ENCODE data around the gene GUCY1A1.
"Not testable (repeated sequence)": the region's sequence is repeated elsewhere in the genome, so short reads cannot be mapped to it uniquely, and the experiment has no call there.

The GUCY1A1 gene, protein sequence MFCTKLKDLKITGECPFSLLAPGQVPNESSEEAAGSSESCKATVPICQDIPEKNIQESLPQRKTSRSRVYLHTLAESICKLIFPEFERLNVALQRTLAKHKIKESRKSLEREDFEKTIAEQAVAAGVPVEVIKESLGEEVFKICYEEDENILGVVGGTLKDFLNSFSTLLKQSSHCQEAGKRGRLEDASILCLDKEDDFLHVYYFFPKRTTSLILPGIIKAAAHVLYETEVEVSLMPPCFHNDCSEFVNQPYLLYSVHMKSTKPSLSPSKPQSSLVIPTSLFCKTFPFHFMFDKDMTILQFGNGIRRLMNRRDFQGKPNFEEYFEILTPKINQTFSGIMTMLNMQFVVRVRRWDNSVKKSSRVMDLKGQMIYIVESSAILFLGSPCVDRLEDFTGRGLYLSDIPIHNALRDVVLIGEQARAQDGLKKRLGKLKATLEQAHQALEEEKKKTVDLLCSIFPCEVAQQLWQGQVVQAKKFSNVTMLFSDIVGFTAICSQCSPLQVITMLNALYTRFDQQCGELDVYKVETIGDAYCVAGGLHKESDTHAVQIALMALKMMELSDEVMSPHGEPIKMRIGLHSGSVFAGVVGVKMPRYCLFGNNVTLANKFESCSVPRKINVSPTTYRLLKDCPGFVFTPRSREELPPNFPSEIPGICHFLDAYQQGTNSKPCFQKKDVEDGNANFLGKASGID

DNA sequence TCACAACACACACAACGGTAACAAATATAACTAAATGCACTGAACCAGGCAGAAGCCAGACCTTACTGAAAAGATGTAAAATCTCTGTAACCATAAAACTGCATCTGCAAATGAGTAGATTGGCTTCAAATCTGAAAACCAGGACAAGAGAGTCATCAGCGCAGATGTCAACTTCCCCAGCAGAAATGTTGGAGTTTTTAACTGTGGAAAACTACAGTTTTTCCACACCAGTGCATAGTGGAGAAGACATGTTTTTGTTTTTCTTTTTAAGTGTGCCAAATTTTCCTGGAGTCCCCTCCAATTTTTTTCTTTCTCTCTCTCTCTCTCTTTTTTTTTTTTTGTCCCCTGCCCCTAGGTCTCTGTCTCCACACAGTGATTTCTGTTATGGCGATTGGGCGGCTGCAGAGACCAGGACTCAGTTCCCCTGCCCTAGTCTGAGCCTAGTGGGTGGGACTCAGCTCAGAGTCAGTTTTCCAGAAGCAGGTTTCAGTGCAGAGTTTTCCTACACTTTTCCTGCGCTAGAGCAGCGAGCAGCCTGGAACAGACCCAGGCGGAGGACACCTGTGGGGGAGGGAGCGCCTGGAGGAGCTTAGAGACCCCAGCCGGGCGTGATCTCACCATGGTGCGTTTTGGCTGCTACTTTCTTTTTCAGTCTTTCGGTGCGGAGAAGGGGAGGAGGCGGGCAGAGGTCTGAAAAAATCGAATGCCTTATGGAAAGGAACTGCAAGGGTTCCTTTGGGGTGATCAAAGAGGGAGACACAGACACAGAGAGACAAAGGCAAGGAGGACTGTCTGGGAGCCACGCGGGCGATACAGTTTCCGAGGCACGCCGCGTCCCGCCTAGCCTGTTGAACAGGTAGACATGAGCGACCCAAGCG, at the start of gene GUCY1A1:
GUCY1A1 (plus strand) TSS at position 505 of the 878 bp plus-strand sequence. CDS start 30,020 bp downstream, outside the sequence.
- no peak for DNase-seq (ENCODE audit: low read depth)

DNA sequence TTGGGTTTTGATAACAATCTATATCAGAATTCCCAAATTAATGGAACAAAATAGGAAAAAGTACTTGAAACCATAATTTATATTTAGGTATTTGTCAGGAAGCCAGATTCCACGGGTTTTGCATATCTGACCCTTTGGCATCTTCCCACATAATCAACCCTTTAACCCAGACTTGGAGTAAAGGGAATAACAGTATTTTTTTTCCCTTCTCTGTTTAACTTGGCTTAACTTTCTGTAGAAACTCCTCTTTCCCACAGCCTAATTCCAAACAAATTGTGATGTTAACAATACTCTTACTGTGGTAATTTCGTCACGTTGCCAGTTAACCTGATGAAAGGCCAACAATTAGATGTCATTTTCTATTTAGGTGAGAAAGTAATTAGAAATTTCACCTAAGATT, 49.4 kb upstream of the GUCY1A1 start:
- DNase-seq (ENCODE audit: low read depth), result no peak

DNA sequence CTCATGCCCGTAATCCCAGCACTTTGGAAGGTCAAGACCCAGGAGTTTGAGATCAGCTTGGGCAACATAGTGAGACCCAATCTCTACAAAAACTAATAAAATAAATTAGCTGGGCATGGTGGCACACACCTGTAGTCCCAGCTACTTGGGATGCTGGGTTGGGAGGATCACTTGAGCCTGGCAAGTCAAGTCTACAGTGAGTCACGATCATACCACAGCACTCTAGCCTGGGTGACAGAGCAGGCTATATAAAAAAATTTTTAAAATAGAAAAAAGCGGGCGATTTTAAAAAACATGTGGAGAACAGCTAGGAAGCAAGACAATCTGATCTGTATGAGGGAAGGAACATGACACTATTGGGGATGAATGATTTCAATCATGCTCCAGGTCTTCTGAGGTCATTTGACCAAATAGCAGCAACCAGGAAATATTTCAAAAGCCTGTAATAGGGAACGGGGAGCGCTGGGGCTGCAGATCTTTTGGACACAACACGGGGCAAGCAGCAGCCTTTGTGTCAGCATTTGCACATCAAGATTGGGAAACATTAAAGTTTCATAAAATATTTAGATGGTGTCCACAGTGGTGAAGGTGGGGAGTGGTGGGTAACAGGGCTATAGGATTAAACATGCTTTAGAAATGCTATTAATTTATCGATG, 48.3 kb upstream of the GUCY1A1 start:
- no peak for DNase-seq (ENCODE audit: low read depth)

DNA sequence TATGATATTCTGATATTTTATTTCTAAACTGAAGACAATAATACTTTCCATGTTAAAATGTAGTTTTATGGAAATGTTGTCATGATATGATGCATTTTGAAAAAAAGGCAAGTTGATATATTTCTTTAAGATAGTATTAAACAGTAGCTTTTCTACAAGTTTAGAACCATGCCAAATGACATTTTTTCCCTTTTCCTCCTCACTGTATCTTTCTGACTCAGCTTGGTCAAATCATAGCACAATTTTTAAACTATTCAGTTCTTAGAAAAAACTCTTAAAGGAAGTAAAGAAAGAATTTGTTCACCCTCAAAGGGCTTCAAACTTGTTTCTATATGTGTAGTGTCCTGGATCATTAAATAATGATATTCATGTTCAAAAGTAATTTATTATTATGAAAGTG, 46.0 kb upstream of the GUCY1A1 start:
- no peak for DNase-seq (ENCODE audit: low read depth)

DNA sequence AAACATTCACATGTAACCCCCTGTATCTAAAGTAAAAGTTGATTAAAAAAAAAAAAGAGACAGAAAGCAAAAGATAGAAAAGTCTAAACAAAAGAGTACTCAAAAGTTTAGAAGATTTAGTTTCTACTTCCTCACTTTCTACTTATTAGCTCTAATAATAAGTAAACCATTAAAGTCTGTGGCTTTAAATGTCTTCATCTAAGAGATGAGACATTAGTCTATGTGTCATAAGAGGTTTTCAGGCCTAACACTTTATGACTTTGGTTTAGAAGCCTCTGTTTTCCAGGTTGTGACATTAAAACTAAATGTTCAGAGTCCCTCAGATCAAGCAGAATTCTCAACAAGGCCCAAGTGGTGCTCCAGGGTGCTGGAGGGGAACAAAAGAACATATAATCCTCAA, 42.2 kb upstream of the GUCY1A1 start:
- no peak for DNase-seq (ENCODE audit: low read depth)

GRCh38 chr4:155626561-155626960, 40.1 kb upstream of the GUCY1A1 start:
- no peak for DNase-seq (ENCODE audit: low read depth)

DNA sequence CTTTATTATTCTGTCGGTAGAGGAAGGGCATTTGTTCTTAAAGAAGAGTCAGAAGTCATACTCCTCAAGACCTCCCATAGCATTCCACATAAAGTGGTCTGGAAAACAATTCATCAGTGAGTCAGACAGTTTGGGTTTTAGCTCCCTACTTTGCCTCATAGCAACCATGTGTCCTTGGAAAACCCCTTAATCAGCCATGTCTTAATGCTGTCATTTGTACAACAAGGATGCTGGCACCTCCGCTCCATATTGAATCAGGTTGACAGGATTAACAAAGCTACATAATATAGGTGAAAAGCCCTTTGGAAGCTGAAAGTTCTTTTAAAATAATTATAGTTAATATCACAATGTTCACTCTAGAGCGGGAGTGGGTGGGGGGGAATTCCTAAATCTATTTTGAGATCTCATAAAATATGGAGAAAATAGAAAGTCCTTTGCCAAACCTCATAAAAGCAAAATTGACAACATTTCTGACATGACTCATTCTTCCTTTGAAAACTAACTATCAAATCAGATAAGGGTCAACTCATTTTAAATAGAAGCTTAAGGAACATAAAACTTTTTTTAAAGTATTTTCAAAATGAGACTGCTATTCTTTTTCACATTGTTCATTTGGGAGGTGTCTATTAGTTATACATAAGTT, 37.3 kb upstream of the GUCY1A1 start:
- no peak for DNase-seq (ENCODE audit: low read depth)

- no peak for DNase-seq (ENCODE audit: low read depth)
Measured at GRCh38 chr4:155629956-155630355, 36.7 kb upstream of the GUCY1A1 start.

DNA sequence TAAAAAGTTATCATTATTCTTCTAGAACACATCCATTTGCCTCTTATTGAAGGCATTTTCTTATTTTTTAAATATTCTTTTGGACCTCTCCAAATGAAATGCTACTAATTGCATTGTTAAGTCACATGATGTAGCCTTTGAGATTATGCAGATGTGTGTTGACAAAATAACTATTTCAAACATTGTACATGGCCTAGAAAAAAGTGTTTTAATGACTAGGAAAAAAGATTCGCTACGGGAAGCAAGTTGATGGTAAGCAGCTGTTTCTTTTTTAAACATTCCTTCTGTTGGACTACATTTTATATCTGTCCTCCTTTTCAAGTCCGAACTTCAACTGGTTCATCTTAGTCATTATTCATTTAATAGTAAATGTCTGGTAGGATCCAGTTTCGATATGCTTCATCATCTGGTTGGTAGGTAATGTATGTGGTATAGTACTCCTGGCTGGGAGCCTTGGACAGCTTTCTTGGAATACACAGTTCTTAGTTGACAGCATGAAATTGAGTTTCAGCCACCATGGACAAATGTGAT, 34.3 kb upstream of the GUCY1A1 start:
- no peak for DNase-seq (ENCODE audit: low read depth)

DNA sequence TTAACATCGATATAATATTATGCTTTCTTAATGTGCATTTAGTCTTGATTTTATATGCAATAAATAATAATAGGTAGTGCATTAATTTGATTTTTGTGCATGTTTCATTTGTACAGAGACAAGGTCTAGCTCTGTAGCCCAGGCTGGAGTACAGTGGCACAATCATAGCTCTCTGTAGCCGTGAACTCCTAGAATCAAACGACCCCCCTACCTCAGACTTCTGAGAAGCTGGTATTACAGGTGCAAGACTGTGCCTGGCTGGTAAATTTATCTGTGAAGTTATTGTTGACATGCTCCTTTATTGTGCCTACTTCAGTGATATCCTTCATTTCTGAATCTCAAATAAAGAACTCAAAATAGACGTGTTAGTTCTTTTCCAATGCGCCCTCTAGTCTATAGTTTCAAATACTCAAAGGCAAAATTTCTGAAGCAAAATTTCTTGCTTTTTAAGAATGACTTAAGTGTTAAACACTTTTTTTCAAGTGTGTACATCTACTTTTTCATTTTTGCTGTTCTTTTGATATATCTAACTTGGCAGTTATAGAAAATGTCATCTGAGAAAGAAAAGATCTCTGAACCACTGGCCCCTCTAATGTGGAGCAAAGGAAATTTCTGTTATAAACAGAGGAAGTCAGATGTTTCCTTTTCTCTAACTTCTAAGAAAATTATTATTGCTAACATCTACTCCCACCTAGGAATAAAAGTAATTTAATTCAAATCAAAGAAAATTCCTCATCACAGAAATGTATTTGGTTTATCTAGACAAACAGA, 28.3 kb upstream of the GUCY1A1 start:
- DNase-seq (ENCODE audit: low read depth), result no peak

DNA sequence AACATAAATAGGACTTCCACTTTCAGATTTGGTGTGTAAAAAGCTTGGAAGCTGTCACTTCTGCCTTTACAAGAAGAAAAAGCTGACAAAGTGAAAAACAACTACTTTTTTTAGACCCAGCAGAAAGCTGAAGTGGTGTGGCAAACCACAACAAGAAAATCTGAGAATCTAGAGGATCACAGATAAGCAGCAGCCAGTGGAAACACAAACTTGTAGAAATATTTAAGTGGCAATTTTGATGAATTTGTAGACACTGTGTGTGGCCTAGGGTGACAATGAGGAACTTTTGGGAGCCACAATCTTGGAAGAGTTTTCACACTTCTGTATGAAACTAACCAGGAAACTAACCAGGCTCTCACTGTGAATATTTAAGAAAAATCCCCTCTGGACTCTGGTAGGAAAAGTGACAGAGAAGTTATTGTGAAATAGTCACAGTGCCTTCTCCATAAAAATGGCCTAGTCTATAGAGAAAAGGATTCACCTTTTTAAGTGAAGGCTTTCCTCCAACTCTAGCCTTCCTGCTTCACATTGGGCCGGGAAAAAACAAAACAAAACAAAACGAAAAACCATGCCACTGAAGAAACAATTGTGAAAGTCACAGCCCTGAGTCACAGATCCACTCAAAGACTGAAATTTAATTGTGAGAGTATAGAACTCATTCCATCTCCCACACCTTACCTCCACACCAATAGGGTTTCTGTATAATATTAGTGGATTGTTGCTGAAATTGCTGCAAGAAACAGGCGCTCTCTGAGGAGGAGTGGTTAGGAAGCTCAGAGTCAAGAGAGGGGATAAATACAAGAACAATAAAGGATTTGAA, 26.7 kb upstream of the GUCY1A1 start:
- no peak for DNase-seq (ENCODE audit: low read depth)

DNA sequence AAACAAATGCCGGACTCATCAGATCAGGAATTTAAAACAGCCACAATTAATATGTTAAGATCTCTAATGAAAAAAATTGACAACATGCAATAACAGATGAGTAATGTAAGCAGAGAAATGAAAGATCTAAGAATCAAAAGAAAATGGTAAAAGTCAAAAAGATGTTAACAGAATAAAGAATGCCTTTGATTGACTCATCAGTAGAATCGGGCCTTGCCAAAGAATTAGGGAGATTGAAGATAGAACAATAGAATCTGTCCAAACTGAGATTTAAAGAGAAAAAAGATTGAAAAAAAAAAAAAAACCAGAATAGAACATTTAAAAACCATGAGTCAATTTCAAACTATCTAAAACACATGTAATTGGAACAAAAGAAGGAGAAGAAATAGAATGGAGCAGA, 25.9 kb upstream of the GUCY1A1 start:
- DNase-seq (ENCODE audit: low read depth), result no peak

DNA sequence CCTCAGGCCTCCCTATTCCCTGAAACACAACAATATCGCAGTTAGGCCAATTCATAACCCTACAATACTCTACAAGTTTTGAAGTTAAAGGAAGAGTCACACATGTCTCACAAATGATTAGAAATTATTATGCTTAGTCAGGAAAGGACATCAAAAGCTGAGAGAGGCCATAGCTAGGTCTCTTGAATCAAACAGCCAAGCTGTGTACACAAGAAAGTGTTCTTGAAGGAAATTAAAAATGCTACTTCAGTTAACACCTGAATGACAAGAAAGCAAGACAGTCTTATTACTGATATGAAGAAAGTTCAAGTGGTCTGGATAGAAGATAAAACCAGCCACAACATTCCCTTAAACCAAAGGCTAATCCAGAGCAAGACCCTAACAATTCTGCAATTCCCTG, 23.6 kb upstream of the GUCY1A1 start:
- DNase-seq (ENCODE audit: low read depth), result no peak

DNA sequence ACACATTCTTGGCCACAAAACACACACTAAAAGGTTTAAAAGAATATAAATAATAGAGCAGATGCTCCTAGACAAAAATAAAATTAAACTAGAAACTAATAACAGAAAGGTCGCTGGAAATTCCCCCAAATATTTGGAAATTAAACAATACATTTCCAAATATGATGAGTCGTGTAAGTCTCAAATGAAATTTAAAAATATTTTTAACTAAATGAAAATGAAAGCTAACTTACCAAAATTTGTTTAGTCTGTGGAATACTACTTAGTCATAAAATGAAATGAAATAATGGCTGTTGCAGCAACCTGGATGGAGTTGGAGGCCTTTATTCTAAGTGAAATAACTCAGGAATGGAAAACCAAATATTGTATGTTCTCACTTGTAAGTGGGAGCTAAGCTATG, 20.6 kb upstream of the GUCY1A1 start:
- no peak for DNase-seq (ENCODE audit: low read depth)

- DNase-seq (ENCODE audit: low read depth), result not testable (repeated sequence)
Measured at GRCh38 chr4:155650785-155651184, 15.9 kb upstream of the GUCY1A1 start.

- DNase-seq (ENCODE audit: low read depth), result no peak
Measured at GRCh38 chr4:155653052-155653451, 13.6 kb upstream of the GUCY1A1 start.

DNA sequence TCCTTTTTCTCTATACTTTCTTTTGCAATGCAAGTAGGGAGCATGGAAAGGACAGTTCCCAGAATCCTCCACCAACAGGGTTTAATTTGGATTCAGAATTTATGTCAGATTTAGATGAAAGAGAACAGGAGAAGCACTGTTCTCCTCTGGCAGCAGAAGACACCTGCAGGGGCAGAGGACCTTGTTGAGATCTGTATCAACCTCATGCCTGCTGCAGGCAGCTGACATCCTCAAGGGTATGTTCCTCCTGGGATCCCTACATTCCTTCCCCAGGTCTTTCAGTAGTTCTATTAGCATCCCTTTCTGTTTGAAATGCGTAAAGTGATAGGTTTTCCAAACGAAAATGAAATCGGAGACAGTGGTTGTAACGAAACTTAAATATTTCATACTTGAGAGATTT, 10.6 kb upstream of the GUCY1A1 start:
- no peak for DNase-seq (ENCODE audit: low read depth)

DNA sequence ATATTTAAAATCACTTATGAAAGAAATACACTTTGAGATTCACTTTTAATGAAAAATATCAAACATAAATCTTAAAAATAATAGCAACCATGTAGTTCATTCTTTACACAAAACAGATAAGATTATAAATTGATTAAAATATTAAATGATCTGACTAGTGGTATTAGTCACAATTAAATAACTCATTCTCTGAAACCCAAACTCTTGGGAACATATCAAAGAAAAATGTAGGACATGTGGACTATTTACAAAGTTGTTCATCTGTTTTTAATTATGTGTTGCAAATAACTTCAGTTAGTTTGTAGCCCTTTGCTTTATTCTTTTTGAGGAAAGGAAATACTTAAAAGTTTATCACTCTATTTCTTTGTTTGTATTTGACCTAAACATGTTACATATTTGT, 9.5 kb upstream of the GUCY1A1 start:
- no peak for DNase-seq (ENCODE audit: low read depth)

DNA sequence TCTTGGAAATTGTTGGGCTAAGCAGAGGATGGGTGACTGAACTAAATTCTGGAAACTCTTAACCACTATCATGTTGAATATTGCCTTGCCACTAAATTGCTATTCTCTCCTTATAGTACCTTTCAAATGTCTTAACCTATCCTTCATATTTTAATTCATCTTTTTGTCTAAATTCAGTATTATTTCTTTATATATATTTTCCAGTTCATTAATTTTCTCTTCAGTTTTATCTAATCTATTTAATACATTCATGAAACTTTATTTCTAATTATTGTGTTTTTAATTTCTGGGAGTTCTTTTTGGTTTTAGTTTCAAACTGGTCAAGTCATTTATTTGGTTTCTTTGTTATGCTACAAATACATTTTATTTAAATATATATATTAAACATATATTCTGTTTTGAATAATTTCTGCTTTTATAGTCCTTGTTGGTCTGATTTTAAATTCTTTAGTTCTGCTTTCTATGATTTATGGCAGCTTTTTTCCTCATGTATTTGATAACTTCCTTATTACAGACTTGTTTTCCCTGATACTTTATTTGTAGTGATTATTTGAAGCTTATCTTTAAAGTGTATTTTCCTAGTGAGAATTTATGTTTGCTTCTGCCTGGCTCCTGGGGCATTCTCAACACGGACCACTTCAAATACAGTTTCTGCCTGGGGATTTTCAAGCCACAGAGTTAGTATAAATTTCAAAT, 8.5 kb upstream of the GUCY1A1 start:
- no peak for DNase-seq (ENCODE audit: low read depth)
